ENCODE measurements around the gene DGCR6L.
"Not testable (repeated sequence)": the region's sequence is repeated elsewhere in the genome, so short reads cannot be mapped to it uniquely, and the experiment has no call there.

Gene DGCR6L

DNA sequence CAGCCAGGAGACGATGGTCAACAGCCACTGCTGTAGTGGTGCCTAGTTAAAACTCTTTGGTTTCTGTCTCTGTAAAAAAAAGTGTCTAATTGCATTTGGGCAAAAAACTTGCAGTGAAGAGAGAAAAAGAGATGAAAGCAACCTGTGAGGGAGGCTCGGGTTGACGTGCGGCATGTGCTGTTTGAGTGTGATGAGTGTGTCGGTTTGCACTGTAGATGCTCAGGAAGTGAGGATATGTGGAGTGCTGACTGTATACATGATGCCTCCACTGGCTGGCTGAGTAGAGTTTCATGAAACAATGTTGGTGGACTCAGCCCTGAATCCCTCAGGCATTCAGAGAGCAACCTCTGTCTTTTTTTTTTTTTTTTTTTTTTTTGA lies 4.3 kb upstream of the DGCR6L start:
- DNase-seq = no peak

- not testable (repeated sequence) for DNase-seq
Measured at GRCh38 chr22:20321552-20322211, 1.8 kb upstream of the DGCR6L start.

GRCh38 chr22:20320659-20321551 lies 1.0 kb upstream of the DGCR6L start:
- not testable (repeated sequence) for DNase-seq

DNA sequence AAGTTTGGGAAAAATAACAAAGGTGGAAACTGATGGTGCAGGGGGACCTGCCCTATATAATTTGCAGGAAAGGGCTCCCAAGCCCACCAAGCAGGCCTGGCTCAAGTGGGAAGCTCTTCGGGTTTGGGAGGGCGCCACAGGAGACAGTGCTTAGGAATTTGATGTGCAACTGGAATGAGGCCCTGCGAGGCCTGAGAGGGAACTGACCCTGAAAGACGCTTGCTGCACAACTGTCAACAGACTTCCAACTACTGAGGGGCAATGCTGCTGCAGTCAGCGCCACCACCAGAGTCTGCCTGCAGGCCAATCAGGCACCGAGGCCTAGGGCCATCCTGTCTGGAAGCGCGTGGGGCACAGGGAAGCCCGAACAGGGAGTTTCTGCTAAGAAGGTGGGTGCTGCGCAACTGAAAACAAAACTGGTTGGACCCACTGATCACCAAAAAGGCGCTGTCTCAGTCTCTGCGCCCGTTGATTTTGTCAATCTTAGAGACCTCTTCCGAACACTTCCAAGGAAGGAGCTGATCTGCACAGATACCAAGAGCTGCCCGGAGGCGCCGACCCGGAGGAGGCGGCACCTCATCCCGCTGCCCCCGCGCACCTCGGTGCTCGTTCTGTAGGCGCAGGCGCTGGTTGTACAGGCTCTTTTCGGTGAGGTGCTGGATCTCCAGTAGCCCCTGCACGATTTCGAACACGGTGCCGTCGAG lies 667 bp downstream of the DGCR6L start:
- no peak for DNase-seq

DNA sequence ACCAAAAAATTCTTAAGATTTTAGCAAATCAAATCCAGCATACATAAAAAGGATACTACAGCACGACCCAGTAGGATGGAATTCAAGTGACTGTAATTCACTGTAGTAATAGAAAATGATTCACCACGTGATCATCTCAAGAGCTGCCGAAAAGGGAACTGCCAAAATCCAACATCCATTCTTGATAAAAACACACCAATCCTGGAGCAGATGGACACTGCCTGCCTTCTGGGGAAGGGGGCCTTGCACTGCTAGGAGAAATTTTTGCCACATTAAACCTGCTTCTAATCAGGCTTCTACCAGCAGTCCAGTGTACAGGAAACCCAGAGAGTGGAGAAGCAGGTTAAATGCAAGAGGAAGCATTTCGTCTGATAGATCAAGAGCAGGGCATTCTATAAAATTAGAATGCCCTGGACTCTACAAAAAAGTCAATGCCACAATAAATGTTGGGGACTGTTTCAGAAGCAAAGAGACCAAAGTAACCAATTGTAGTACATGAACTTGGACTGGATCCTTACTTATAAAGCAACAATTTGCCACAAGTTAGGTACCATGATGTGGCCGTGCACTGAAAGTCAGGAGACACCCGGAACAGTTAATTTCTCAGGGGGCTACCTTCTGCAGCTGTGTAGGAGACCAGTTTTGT lies 1.7 kb downstream of the DGCR6L start:
- not testable (repeated sequence) for DNase-seq

- not testable (repeated sequence) for DNase-seq
Measured at GRCh38 chr22:20317402-20318042, 2.3 kb downstream of the DGCR6L start.

DNA sequence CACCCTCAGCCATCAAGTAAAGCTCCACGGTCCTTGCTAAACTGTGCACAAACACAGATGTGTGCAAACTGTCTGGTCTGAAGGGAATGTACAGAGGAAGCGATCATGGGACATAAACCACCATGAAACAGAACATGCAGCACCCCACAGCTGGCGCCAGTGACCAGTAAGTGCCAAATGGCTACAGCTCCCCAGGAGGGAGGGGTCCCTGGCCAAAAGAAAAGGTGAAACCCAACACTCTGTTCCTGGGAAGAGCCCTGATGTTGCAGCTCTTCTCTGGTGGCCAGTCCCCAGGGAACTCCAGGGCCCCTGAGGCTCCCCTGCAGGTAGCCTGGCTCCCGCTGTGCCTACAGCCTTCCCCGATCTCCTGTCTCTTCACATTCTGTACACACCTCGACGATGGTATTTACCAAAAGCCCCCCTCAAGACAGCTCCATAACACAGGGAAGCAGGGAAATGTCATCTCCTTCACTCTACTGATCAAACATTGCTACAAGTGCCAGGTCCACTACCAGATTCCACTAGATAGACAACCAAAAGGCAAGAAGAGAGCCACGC lies 2.9 kb downstream of the DGCR6L start:
- no peak for DNase-seq

- no peak for DNase-seq
Measured at GRCh38 chr22:20316217-20316843, 3.5 kb downstream of the DGCR6L start.

- DNase-seq = no peak
Measured at GRCh38 chr22:20315337-20316216, 4.3 kb downstream of the DGCR6L start.

DNA sequence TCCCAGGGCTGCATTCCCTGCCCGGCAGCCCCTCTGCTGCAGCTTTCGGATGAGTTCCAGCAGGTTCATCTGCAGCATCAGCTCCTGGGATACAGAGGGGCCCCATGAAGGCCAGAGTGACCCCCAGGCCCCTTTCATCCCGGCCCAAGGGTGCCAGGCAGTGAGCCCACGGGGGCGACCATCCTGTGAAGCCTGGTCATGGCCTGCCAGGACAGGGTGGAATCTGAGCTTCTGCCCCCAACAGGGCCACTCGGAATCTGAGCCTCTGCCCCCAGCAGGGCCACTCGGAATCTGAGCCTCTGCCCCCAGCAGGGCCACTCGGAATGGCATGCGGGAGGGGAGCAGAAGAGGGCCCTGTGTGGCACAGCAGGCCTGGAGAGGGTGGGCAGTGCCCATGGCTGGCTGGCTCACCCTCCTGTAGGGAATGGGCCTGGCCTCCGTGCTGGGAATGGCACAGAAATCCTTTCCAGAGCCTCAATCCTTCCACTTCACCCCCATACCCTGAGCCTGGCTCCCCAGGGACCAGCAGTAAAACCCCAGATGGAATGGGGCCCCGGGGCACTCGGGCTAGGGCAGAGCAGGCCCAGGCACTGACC lies 5.0 kb downstream of the DGCR6L start:
- DNase-seq = not testable (repeated sequence)

DNA sequence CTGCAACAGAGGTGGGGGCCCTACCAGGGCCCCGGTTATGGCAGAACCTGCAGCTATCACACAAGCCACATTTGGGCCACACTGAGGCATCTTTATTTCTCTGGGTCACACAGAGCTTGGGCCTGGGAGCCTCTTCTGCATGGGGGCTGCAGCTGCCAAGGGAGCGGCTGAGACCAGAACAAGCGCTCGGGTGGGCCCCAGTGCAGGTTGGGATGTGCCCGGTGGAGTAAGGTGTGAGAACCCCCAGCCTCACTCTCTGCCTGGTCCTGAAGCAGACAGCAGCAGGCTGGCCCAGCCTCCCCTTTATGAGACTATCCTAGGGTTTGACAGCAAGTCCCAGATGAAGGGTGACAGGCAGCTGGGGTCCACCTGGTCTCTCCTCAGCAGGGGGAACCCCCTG lies 5.7 kb downstream of the DGCR6L start:
- not testable (repeated sequence) for DNase-seq

GRCh38 chr22:20313306-20314077 lies 6.4 kb downstream of the DGCR6L start:
- DNase-seq = not testable (repeated sequence)

- DNase-seq = no peak
Measured at GRCh38 chr22:20312396-20313191, 7.3 kb downstream of the DGCR6L start.

GRCh38 chr22:20311249-20312062 lies 8.4 kb downstream of the DGCR6L start:
- not testable (repeated sequence) for DNase-seq

- DNase-seq = not testable (repeated sequence)
Measured at GRCh38 chr22:20310773-20311172, 9.1 kb downstream of the DGCR6L start.

GRCh38 chr22:20310180-20310579 lies 9.7 kb downstream of the DGCR6L start:
- not testable (repeated sequence) for DNase-seq

Data from NCI-H510A (cell line).